ENCODE results near the gene FAM78A.

Gene FAM78A

GRCh38 chr9:131226226-131226625 is 50.1 kb downstream of the FAM78A start:
- H3K9me3 ChIP-seq (ENCODE audit: insufficient read depth, low read length): no peaks in the 10 kb centered on the region
- H3K36me3 ChIP-seq (replicated peaks; ENCODE audit: low read depth, low read length): peaks cover 27% of the 10 kb centered on the region
- no peaks in the 10 kb centered on the region for H3K79me2 ChIP-seq (ENCODE audit: low read length)
- H3K9ac ChIP-seq (ENCODE audit: low read length): no peak overlapping the region
- H3K4me1 ChIP-seq (ENCODE audit: low read length): no peaks in the 10 kb centered on the region
- no peak overlapping the region for H3K27ac ChIP-seq (ENCODE audit: low read length)
- H3K4me2 ChIP-seq (ENCODE audit: low read length): no peak overlapping the region
- no peaks in the 10 kb centered on the region for H4K20me1 ChIP-seq (ENCODE audit: insufficient read depth, low read length)
- no peak overlapping the region for H2AFZ ChIP-seq (ENCODE audit: low read depth, low read length)
- TF ChIP-seq EZH2phosphoT487 (IDR thresholded peaks at IDR 0.05; ENCODE audit: low read depth): no peak
- H3K4me3 ChIP-seq (ENCODE audit: low read length): no peak overlapping the region
- no peaks in the 10 kb centered on the region for H3K27me3 ChIP-seq (ENCODE audit: low read depth, low read length)

GRCh38 chr9:131222460-131222859 is 53.9 kb downstream of the FAM78A start:
- no peak overlapping the region for H3K27ac ChIP-seq (ENCODE audit: low read length)
- no peaks in the 10 kb centered on the region for H3K27me3 ChIP-seq (ENCODE audit: low read depth, low read length)
- H3K36me3 ChIP-seq (replicated peaks; ENCODE audit: low read depth, low read length): peaks cover 14% of the 10 kb centered on the region
- H3K4me3 ChIP-seq (ENCODE audit: low read length): no peak overlapping the region
- TF ChIP-seq CTCF (IDR thresholded peaks at IDR 0.05; ENCODE audit: low read depth, low read length) (no peak), EZH2phosphoT487 (IDR thresholded peaks at IDR 0.05; ENCODE audit: low read depth) (no peak)
- H3K79me2 ChIP-seq (ENCODE audit: low read length): no peaks in the 10 kb centered on the region
- H4K20me1 ChIP-seq (ENCODE audit: insufficient read depth, low read length): no peaks in the 10 kb centered on the region
- H2AFZ ChIP-seq (ENCODE audit: low read depth, low read length): no peak overlapping the region
- no peaks in the 10 kb centered on the region for H3K4me1 ChIP-seq (ENCODE audit: low read length)
- H3K9me3 ChIP-seq (ENCODE audit: insufficient read depth, low read length): no peaks in the 10 kb centered on the region
- H3K9ac ChIP-seq (ENCODE audit: low read length): no peak overlapping the region
- no peak overlapping the region for H3K4me2 ChIP-seq (ENCODE audit: low read length)

DNA sequence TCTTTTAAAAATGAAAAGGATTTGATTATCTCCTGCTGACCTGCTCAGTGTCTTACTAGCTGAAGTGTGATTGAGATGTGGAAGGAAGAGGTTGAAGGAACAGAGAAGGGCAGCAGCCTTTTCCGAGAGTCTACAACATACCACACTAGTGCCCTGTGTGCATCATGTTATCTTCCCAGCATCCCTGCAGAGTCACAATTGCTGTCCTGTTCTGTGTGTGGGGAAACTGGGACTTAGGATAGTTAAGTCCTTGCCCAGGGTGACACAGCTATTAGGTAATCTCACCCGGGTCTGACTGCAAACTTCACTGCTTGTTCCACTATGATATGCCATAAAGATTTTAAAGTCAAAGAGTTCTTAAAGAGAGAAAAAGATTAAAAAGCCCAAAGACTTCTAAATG is 55.8 kb downstream of the FAM78A start:
- no peak for TF ChIP-seq EZH2phosphoT487 (IDR thresholded peaks at IDR 0.05; ENCODE audit: low read depth)
- no peak for TF ChIP-seq CTCF (IDR thresholded peaks at IDR 0.05; ENCODE audit: low read depth, low read length)
- Histone ChIP-seq H3K4me3 (ENCODE audit: low read length) (no peak overlapping the region), H3K79me2 (ENCODE audit: low read length) (no peaks in the 10 kb centered on the region), H3K27ac (ENCODE audit: low read length) (no peak overlapping the region), H3K27me3 (ENCODE audit: low read depth, low read length) (no peaks in the 10 kb centered on the region), H3K4me1 (ENCODE audit: low read length) (no peaks in the 10 kb centered on the region), H3K9me3 (ENCODE audit: insufficient read depth, low read length) (no peaks in the 10 kb centered on the region), H2AFZ (ENCODE audit: low read depth, low read length) (no peak overlapping the region), H3K4me2 (ENCODE audit: low read length) (no peak overlapping the region), H4K20me1 (ENCODE audit: insufficient read depth, low read length) (no peaks in the 10 kb centered on the region), H3K9ac (ENCODE audit: low read length) (no peak overlapping the region), H3K36me3 (replicated peaks; ENCODE audit: low read depth, low read length) (peaks cover 13% of the 10 kb centered on the region)

DNA sequence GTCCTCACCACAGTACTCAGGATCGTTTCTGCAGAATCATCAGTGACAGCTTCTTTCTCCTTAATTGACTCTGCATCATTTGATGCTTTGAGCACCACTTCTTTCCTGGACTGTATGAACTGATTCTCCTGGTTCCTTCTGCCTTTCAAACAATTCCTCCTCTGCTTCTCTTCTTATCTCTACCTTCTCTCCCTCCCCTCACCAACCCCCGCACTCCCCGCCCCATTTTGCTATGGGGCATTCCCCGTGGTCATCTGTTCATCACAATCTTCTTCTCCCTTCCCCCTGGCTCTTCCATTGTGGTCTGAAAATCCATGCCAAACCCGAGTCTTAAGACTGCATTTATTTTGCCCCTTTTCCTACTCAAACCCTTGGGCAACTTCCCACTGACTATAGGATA is 57.9 kb downstream of the FAM78A start:
- H3K27me3 ChIP-seq (ENCODE audit: low read depth, low read length): no peaks in the 10 kb centered on the region
- peaks cover 12% of the 10 kb centered on the region for H3K36me3 ChIP-seq (replicated peaks; ENCODE audit: low read depth, low read length)
- no peak overlapping the region for H3K27ac ChIP-seq (ENCODE audit: low read length)
- no peaks in the 10 kb centered on the region for H3K79me2 ChIP-seq (ENCODE audit: low read length)
- TF ChIP-seq CTCF (IDR thresholded peaks at IDR 0.05; ENCODE audit: low read depth, low read length) (no peak), EZH2phosphoT487 (IDR thresholded peaks at IDR 0.05; ENCODE audit: low read depth) (no peak)
- no peak overlapping the region for H3K4me2 ChIP-seq (ENCODE audit: low read length)
- no peak overlapping the region for H3K9ac ChIP-seq (ENCODE audit: low read length)
- 0 out of 2 replicates have a peak, but pooled peaks cover 2% of the 10 kb centered on the region for H4K20me1 ChIP-seq (ENCODE audit: insufficient read depth, low read length)
- H3K4me1 ChIP-seq (ENCODE audit: low read length): no peaks in the 10 kb centered on the region
- no peak overlapping the region for H2AFZ ChIP-seq (ENCODE audit: low read depth, low read length)
- no peak overlapping the region for H3K4me3 ChIP-seq (ENCODE audit: low read length)
- no peaks in the 10 kb centered on the region for H3K9me3 ChIP-seq (ENCODE audit: insufficient read depth, low read length)

All from OCI-LY3 (cell line).